ENCODE measurements around the gene SHISAL2B.
A peak's percentile ranks its signal among the peaks of the same experiment; 100 is the strongest.
"Not testable (repeated sequence)": the region's sequence is repeated elsewhere in the genome, so short reads cannot be mapped to it uniquely, and the experiment has no call there.

SHISAL2B gene

DNA sequence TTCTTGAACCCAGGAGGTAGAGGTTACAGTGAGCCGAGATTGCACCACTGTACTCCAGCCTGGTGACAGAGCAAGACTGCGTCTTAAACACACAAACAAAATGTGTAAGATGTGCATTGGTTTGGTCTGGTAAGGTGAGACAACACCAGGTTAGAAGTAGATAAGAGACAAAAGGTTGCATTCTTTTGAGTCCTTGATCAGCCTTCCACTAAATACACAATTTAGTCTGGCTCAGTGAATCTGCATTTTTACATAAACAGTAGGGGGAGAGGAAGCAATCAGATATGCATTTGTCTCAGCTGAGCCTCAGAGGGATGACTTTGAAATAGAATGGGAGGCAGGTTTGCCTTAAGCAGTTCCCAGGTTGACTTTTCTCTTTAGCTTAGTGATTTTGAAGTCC lies 15.8 kb downstream of the SHISAL2B start:
- not testable (repeated sequence) for DNase-seq

DNA sequence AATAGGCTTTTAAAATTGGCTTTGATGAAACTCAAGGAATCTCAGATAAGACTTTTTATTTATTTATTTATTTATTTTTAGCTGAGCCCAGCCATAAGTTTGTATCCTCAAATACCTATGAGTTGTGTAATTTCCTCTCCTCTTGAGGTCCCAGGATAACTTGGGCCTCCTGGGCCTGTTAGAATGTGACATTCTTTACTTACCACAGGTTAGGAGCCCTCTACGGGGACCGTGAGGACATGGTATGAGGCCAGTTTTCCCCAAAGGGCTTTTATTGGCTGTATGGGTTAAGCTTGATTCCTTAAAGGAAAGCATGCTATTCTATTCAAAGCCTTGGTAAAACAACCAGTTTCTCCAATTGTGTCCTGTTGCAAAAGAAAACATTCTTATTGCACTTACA lies 16.9 kb downstream of the SHISAL2B start:
- DNase-seq: no peak

DNA sequence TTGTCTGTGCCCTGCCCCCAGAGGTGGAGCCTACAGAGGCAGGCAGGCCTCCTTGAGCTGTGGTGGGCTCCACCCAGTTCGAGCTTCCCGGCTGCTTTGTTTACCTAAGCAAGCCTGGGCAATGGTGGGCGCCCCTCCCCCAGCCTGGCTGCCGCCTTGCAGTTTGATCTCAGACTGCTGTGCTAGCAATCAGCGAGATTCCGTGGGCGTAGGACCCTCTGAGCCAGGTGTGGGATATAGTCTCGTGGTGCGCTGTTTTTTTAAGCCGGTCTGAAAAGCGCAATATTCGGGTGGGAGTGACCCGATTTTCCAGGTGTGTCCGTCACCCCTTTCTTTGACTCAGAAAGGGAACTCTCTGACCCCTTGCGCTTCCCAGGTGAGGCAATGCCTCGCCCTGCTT lies 24.2 kb downstream of the SHISAL2B start:
- not testable (repeated sequence) for DNase-seq

GRCh38 chr5:64722588-64722987 lies 32.3 kb downstream of the SHISAL2B start:
- no peak for DNase-seq

DNA sequence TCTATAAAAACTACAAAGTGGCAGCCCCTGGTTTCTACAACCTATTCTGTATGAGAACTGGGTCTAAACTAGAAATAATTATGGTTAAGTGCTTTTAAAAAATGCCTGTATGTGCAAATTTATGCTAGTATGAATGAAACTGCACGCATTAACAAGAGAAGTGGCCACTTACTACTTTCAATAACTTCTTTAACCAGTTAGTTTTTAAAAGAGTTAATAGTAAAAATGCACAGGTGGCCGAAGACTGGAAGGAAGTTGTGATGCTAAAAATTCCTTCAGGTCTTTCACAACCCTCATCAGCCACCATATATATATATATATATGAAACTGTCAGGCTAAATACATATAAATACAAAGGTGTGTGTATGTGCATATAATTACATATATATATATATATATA lies 36.8 kb downstream of the SHISAL2B start:
- no peak for DNase-seq

DNA sequence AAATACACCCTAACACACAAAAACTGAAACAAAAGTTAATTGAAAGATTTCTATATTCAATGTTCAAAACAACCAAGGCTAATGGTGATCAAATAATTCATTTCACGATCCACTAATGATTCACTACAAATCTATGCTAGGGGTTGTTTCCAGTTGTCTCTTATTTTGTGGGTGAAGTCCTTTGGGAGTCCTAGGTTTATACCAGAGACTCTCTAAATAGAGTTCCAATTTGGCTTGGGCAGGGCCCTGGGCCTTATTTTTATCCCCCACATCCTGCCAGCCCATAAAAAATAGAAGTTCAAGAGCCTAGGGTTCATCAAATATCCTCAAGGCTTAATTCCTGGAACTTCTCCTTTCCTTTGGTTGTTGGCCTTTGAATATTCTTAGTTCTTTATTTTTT lies 52.1 kb downstream of the SHISAL2B start:
- no peak for DNase-seq

GRCh38 chr5:64742821-64743220 lies 52.5 kb downstream of the SHISAL2B start:
- no peak for DNase-seq

DNA sequence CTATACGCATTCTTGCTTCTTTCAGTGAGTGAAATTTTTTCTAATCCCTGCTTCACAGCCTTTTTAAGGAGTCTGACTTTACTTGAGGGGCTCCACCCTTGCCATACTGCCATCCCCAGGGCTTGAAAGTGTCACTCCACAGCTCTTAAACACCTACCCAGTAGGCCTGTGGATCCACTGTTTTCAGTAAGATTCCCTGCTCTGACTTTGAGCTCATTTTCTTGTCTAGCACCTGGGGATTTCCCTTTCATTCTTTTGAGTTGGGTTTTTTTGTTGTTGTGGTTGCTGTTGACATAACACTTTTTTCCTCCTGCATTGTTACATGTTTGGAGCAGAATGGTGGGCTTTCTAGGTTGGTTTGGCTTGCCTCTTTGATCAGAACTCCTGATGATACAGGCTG lies 54.6 kb downstream of the SHISAL2B start:
- no peak for DNase-seq

- DNase-seq: no peak
Measured at GRCh38 chr5:64746446-64746845, 56.1 kb downstream of the SHISAL2B start.

GRCh38 chr5:64749385-64749784 lies 59.1 kb downstream of the SHISAL2B start:
- no peak for DNase-seq

- DNase-seq: peak in 1 of 3 experiments; percentile 0
Measured at GRCh38 chr5:64754066-64754465, 63.8 kb downstream of the SHISAL2B start.

GRCh38 chr5:64758901-64759300 lies 68.6 kb downstream of the SHISAL2B start:
- DNase-seq: no peak

GRCh38 chr5:64759960-64760660 lies 69.8 kb downstream of the SHISAL2B start:
- DNase-seq: no peak

- no peak for DNase-seq
Measured at GRCh38 chr5:64763948-64764503, 73.7 kb downstream of the SHISAL2B start.

DNA sequence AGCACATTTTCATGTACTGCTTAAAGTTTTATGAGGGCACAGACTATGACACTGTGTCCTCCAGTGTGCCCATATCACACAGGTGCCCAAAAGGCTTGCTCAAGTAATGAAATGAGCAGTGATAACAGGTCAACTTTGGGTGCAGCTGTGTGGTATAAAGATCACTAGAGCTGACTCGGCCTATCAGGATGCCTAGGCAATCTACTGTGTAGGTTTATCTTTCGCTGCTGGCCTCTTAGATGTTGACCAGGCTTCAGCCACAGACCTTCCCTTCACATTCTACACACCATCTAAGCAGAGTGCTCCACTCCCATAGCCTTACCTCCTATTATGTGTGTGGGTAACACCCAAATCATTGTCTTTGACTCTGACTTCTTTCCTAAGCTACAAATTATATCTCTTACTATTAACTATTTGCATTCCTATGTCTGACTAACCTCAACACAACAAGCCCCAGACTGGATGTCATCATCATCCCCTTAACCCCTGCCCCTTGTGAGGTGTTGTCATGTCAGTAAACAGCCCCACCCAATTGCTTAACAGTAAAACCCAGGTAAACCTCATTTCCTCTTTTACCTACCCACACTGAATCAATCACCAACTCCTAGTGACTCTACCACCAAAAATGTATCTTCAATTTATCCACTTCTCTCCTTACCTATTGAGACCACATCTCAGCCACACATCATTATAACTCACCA lies 75.7 kb downstream of the SHISAL2B start:
- DNase-seq: no peak

GRCh38 chr5:64766941-64767340 lies 76.6 kb downstream of the SHISAL2B start:
- DNase-seq: no peak

All from NCI-H1417 (cell line).